NCI-H526 (cell line): ENCODE data around the gene RNF213.

Experiments
- DNase-seq, 2 experiments: peaks; one replicate each; lab custom pipeline; 2025; lab: John Stamatoyannopoulos, UW

The RNF213 gene

GRCh38 chr17:80260791-80261158 is at the start of gene RNF213:
TSS of gene RNF213 (plus strand) at chr17:80260852. CDS start at chr17:80263682, 2,830 bp downstream.
- DNase-seq, result peak in 1 of 2 experiments; percentile 76

- DNase-seq, result no peak
Measured at GRCh38 chr17:80212109-80212508, 48.5 kb upstream of the RNF213 start.

GRCh38 chr17:80212511-80212910 is 48.1 kb upstream of the RNF213 start:
- DNase-seq, result no peak

- no peak for DNase-seq
Measured at GRCh38 chr17:80212962-80213642, 47.5 kb upstream of the RNF213 start.

- no peak for DNase-seq
Measured at GRCh38 chr17:80213643-80213975, 47.0 kb upstream of the RNF213 start.

- DNase-seq, result no peak
Measured at GRCh38 chr17:80214012-80214877, 46.4 kb upstream of the RNF213 start.

GRCh38 chr17:80214878-80215210 is 45.8 kb upstream of the RNF213 start:
- DNase-seq, result no peak

- no peak for DNase-seq
Measured at GRCh38 chr17:80216473-80217456, 43.9 kb upstream of the RNF213 start.

GRCh38 chr17:80217703-80218362 is 42.8 kb upstream of the RNF213 start:
- no peak for DNase-seq

GRCh38 chr17:80218391-80218790 is 42.3 kb upstream of the RNF213 start:
- no peak for DNase-seq

- DNase-seq, result peak; percentile 18 to 37
Measured at GRCh38 chr17:80219013-80219762, 41.5 kb upstream of the RNF213 start.

- DNase-seq, result no peak
Measured at GRCh38 chr17:80219763-80220053, 40.9 kb upstream of the RNF213 start.

GRCh38 chr17:80220054-80220735 is 40.5 kb upstream of the RNF213 start, which contains the start of the genes SGSH and SLC26A11:
TSS of gene SGSH (minus strand) at chr17:80220333. CDS start at chr17:80220313, 20 bp downstream.
TSS of gene SLC26A11 (plus strand) at chr17:80220427. CDS start at chr17:80221561, 1,134 bp downstream.
- DNase-seq, result peak; percentile 45 to 89

- DNase-seq, result peak in 1 of 2 experiments; percentile 53
Measured at GRCh38 chr17:80220736-80221215, 39.9 kb upstream of the RNF213 start.

GRCh38 chr17:80221351-80222105 is 39.1 kb upstream of the RNF213 start:
- no peak for DNase-seq

- no peak for DNase-seq
Measured at GRCh38 chr17:80222376-80223141, 38.1 kb upstream of the RNF213 start.

GRCh38 chr17:80223142-80223815 is 37.4 kb upstream of the RNF213 start:
- no peak for DNase-seq

- DNase-seq, result no peak
Measured at GRCh38 chr17:80223838-80224497, 36.7 kb upstream of the RNF213 start.
